ENCODE data around the gene CRTC1. TPM values are rescaled to one million over a fixed set of nuclear protein-coding genes. Genes with fewer than 3 reads are reported as not detected.

The CRTC1 gene
- total RNA-seq, 1 experiment from 2014 or later = 12.3 TPM

DNA sequence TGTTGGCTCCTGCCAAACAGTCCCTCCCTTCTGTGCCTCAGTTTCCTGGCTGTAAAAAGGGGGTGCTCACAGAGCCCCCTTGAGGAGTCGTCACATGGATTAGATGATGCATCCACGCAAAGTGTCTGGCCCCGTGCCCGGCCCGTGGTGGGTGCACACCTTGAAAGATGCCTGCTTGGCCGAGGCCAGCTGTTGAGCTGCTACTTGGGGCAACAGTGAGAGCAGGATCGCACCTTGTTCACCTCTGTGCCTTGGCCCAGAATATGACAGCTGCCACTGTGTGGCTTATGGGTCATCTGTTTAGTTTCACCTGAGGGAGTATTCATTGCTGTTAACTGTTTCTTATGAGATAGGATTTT, 17.7 kb downstream of the CRTC1 start:
- POLR2A ChIA-PET = no interaction called here
- no peaks in the 10 kb centered on the region for H3K9me3 Mint-ChIP-seq
- H3K36me3 Mint-ChIP-seq = no peaks in the 10 kb centered on the region
- CTCF ChIA-PET = interaction anchor here (1.1 to 1.7 kb wide), 2 partner anchors 146 to 213 kb away, joined by 4 to 5 read pairs; no protein-coding TSS in a partner anchor
- peaks cover 19% of the 10 kb centered on the region for H3K4me1 Mint-ChIP-seq
- no peak for TF ChIP-seq TEAD1 (CRISPR knock-in tag; IDR thresholded peaks at IDR 0.05)
- TF ChIP-seq, protein P1, sequence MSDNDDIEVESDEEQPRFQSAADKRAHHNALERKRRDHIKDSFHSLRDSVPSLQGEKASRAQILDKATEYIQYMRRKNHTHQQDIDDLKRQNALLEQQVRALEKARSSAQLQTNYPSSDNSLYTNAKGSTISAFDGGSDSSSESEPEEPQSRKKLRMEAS (CRISPR knock-in tag; IDR thresholded peaks at IDR 0.05) = peak; percentile 13; the same call in 1 of the 2 replicates
- DNase-seq (ENCODE audit: low spot score) = no peak
- peak overlapping the region; percentile 63 for H3K4me3 Mint-ChIP-seq
- ATAC-seq = peak; percentile 17
- peak overlapping the region; percentile 28; the same call in 1 of the 2 replicates for H3K27ac Mint-ChIP-seq
- H3K27me3 Mint-ChIP-seq (ENCODE audit: low read depth) = peaks cover 4% of the 10 kb centered on the region

DNA sequence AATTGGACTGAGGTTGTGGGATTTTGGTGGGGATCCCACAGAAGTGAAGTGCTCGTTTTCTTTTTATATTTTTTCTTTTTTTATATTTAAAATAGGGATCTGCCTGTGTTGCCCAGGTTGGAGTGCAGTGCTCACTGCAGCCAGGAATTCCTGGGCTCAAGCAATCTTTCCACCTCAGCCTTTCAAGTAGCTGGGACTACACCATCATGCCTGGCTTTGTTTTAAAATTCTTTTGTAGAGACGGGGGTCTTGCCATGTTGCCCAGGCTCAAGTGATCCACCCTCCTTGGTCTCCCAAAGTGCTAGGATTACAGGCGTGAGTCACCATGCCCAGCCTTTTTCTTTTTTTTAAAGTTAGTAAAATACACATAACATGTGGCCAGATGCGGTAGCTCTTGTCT, 20.6 kb downstream of the CRTC1 start:
- no peaks in the 10 kb centered on the region for H3K9me3 Mint-ChIP-seq
- H3K36me3 Mint-ChIP-seq = no peaks in the 10 kb centered on the region
- peaks cover 2% of the 10 kb centered on the region; the same call in 1 of the 2 replicates for H3K27me3 Mint-ChIP-seq (ENCODE audit: low read depth)
- TF ChIP-seq NR3C1 (CRISPR knock-in tag; conservative IDR thresholded peaks at IDR 0.05; ENCODE audit: low read depth) = no peak
- TF ChIP-seq JAZF1 (CRISPR knock-in tag; IDR thresholded peaks at IDR 0.05) = no peak
- no peak for TF ChIP-seq HMGA2 (CRISPR knock-in tag; IDR thresholded peaks at IDR 0.05)
- no peak for TF ChIP-seq SMAD3 (CRISPR knock-in tag; IDR thresholded peaks at IDR 0.05; ENCODE audit: borderline replicate concordance)
- TF ChIP-seq, protein P2, sequence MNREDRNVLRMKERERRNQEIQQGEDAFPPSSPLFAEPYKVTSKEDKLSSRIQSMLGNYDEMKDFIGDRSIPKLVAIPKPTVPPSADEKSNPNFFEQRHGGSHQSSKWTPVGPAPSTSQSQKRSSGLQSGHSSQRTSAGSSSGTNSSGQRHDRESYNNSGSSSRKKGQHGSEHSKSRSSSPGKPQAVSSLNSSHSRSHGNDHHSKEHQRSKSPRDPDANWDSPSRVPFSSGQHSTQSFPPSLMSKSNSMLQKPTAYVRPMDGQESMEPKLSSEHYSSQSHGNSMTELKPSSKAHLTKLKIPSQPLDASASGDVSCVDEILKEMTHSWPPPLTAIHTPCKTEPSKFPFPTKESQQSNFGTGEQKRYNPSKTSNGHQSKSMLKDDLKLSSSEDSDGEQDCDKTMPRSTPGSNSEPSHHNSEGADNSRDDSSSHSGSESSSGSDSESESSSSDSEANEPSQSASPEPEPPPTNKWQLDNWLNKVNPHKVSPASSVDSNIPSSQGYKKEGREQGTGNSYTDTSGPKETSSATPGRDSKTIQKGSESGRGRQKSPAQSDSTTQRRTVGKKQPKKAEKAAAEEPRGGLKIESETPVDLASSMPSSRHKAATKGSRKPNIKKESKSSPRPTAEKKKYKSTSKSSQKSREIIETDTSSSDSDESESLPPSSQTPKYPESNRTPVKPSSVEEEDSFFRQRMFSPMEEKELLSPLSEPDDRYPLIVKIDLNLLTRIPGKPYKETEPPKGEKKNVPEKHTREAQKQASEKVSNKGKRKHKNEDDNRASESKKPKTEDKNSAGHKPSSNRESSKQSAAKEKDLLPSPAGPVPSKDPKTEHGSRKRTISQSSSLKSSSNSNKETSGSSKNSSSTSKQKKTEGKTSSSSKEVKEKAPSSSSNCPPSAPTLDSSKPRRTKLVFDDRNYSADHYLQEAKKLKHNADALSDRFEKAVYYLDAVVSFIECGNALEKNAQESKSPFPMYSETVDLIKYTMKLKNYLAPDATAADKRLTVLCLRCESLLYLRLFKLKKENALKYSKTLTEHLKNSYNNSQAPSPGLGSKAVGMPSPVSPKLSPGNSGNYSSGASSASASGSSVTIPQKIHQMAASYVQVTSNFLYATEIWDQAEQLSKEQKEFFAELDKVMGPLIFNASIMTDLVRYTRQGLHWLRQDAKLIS (CRISPR knock-in tag; IDR thresholded peaks at IDR 0.05; ENCODE audit: borderline replicate concordance) = no peak
- no peak for TF ChIP-seq NFE2L1 (CRISPR knock-in tag; IDR thresholded peaks at IDR 0.05)
- no peak for TF ChIP-seq GABPB1 (CRISPR knock-in tag; IDR thresholded peaks at IDR 0.05)
- TF ChIP-seq, protein P3, sequence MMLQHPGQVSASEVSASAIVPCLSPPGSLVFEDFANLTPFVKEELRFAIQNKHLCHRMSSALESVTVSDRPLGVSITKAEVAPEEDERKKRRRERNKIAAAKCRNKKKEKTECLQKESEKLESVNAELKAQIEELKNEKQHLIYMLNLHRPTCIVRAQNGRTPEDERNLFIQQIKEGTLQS (CRISPR knock-in tag; conservative IDR thresholded peaks at IDR 0.05) = no peak
- TF ChIP-seq MLX (CRISPR knock-in tag; IDR thresholded peaks at IDR 0.05) = no peak
- no peak for TF ChIP-seq ZNF219 (CRISPR knock-in tag; IDR thresholded peaks at IDR 0.05; ENCODE audit: borderline replicate concordance)
- TF ChIP-seq PRRX2 (CRISPR knock-in tag; IDR thresholded peaks at IDR 0.05) = no peak
- no peak for TF ChIP-seq TEAD1 (CRISPR knock-in tag; IDR thresholded peaks at IDR 0.05)
- DNase-seq (ENCODE audit: low spot score) = no peak
- CTCF ChIA-PET = no interaction called here
- no peak for ATAC-seq
- H3K27ac Mint-ChIP-seq = no peak overlapping the region
- POLR2A ChIA-PET = no interaction called here
- no peak overlapping the region for H3K4me3 Mint-ChIP-seq
- peaks cover 28% of the 10 kb centered on the region for H3K4me1 Mint-ChIP-seq

- CTCF ChIA-PET = no interaction called here
- no peaks in the 10 kb centered on the region for H3K27me3 Mint-ChIP-seq (ENCODE audit: low read depth)
- no peak for DNase-seq (ENCODE audit: low spot score)
- H3K9me3 Mint-ChIP-seq = no peaks in the 10 kb centered on the region
- no peak overlapping the region for H3K27ac Mint-ChIP-seq
- POLR2A ChIA-PET = no interaction called here
- peaks cover 20% of the 10 kb centered on the region for H3K4me1 Mint-ChIP-seq
- H3K4me3 Mint-ChIP-seq = no peak overlapping the region
- ATAC-seq = no peak
- H3K36me3 Mint-ChIP-seq = no peaks in the 10 kb centered on the region
- TF ChIP-seq FOXP4 (CRISPR knock-in tag; IDR thresholded peaks at IDR 0.05) (no peak), TEAD4 (CRISPR knock-in tag; IDR thresholded peaks at IDR 0.05) (no peak), SOX15 (CRISPR knock-in tag; IDR thresholded peaks at IDR 0.05) (no peak), RORB (CRISPR knock-in tag; IDR thresholded peaks at IDR 0.05) (no peak), ZMAT4 (CRISPR knock-in tag; IDR thresholded peaks at IDR 0.05) (no peak), SP1 (CRISPR knock-in tag; conservative IDR thresholded peaks at IDR 0.05) (no peak), ZNF232 (CRISPR knock-in tag; IDR thresholded peaks at IDR 0.05) (no peak), OVOL2 (CRISPR knock-in tag; IDR thresholded peaks at IDR 0.05; ENCODE audit: borderline replicate concordance) (no peak)
- TF ChIP-seq, protein P4, sequence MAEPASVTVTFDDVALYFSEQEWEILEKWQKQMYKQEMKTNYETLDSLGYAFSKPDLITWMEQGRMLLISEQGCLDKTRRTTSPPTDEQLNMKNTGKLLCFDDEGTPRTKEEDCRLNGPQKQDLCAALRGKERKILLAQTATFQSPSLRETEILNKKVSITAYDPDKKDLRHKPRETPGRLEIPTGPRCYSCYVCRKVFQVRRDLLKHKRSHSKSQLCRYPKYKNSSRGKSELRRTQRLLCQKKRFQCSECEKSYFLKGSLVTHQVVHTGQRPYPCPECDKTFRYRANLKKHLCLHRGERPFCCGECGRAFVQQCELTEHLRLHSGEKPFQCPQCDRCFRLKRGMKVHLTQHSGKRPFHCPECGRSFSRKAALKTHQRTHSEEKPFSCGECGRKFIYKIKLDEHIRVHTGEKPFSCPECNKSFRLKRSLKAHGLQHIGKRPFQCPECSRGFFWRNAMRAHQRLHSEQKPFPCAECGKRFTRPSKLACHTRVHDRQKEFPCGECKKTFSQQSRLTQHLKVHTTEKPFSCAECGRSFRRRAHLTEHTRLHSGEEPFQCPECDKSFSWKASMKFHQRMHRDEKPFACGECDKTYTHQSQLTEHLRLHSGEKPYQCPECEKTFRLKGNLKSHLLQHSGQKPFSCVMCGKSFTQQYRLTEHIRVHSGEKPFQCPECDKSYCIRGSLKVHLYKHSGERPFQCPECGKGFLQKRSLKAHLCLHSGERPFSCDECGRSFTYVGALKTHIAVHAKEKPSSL (CRISPR knock-in tag; conservative IDR thresholded peaks at IDR 0.05) = no peak
- TF ChIP-seq, protein P5, sequence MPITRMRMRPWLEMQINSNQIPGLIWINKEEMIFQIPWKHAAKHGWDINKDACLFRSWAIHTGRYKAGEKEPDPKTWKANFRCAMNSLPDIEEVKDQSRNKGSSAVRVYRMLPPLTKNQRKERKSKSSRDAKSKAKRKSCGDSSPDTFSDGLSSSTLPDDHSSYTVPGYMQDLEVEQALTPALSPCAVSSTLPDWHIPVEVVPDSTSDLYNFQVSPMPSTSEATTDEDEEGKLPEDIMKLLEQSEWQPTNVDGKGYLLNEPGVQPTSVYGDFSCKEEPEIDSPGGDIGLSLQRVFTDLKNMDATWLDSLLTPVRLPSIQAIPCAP (CRISPR knock-in tag; IDR thresholded peaks at IDR 0.05) = no peak
Measured at GRCh38 chr19:18704971-18705370, 21.5 kb downstream of the CRTC1 start.
